OCI-LY3 (cell line): ENCODE results near the gene UPF1.

Experiments used
- H2AFZ ChIP-seq: fragments of 200-600, 300-600 bp; shearing (Covaris generic); 2 replicates; pipeline ENCODE4 v1.6.0; 2014; ENCODE audit warnings: antibody characterized with exemption, low read depth, low read length
- H3K27ac ChIP-seq: fragments of 200-600, 300-600 bp; sonication (generic); 2 replicates; pipeline ENCODE4 v1.5.1; 2014; ENCODE audit warnings: mild to moderate bottlenecking, low read length, moderate library complexity, mixed read lengths
- H3K27me3 ChIP-seq: fragments of 200-600, 300-600 bp; sonication (generic); 2 replicates; pipeline ENCODE4 v1.6.1; 2014; ENCODE audit warnings: low read depth, low read length, mixed read lengths
- H3K36me3 ChIP-seq: fragments of 200-600, 300-600 bp; sonication (generic); replicated peaks from 2 replicates; pipeline ENCODE3; 2014; ENCODE audit warnings: low read depth, low read length, mixed read lengths
- H3K4me1 ChIP-seq: fragments of 300-600, 200-600 bp; sonication (generic); 2 replicates; pipeline ENCODE4 v1.6.1; 2014; ENCODE audit warnings: low read length, mixed read lengths
- H3K4me2 ChIP-seq: fragments of 200-600, 300-600 bp; sonication (generic); 2 replicates; pipeline ENCODE4 v1.6.1; 2014; ENCODE audit warnings: low read length, mixed read lengths
- H3K4me3 ChIP-seq: fragments of 300-600, 200-600 bp; sonication (generic); 2 replicates; pipeline ENCODE4 v1.5.1; 2014; ENCODE audit warnings: antibody characterized with exemption, mild to moderate bottlenecking, low read length, moderate library complexity
- H3K79me2 ChIP-seq: fragments of 300-600, 200-600 bp; shearing (Covaris generic); 2 replicates; pipeline ENCODE4 v1.6.1; 2014; ENCODE audit warnings: mild to moderate bottlenecking, low read length, mixed read lengths
- H3K9ac ChIP-seq: fragments of 300-600, 200-600 bp; shearing (Covaris generic); 2 replicates; pipeline ENCODE4 v1.6.0; 2014; ENCODE audit warnings: mild to moderate bottlenecking, low read length, moderate library complexity
- H3K9me3 ChIP-seq: fragments of 200-600, 300-600 bp; shearing (Covaris generic); 2 replicates; pipeline ENCODE4 v1.6.1; 2014; ENCODE audit warnings: low read length, mixed read lengths; ENCODE audit not compliant: insufficient read depth
- H4K20me1 ChIP-seq: fragments of 200-600, 300-600 bp; sonication (generic); 2 replicates; pipeline ENCODE4 v1.6.1; 2016; ENCODE audit warnings: low read length, mixed read lengths; ENCODE audit not compliant: insufficient read depth
- CTCF ChIP-seq: fragments of 200-600, 300-600 bp; sonication (generic); IDR thresholded peaks from 2 replicates; pipeline ENCODE4 v1.5.1; 2014; ENCODE audit warnings: antibody characterized with exemption, low read length, low read depth
- EZH2phosphoT487 ChIP-seq: fragments of 200-600 bp; shearing (Covaris generic); IDR thresholded peaks from 2 replicates; pipeline ENCODE4 v1.6.1; 2018; ENCODE audit warnings: antibody characterized with exemption, mixed run types, low read depth

Gene UPF1

GRCh38 chr19:18789883-18790565 is 41.7 kb upstream of the UPF1 start:
- H3K4me3 ChIP-seq = peak overlapping the region; percentile 75

GRCh38 chr19:18790566-18791314 is 41.0 kb upstream of the UPF1 start, which contains the start of gene COMP:
TSS of gene COMP (minus strand) at chr19:18791305. CDS start at chr19:18791269, 36 bp downstream.
- Histone ChIP-seq H4K20me1 (no peaks in the 10 kb centered on the region), H3K79me2 (no peaks in the 10 kb centered on the region), H3K4me2 (peak within 1 kb of the TSS; percentile 88)

More at GRCh38 chr19:18789883-18790565, 41.7 kb upstream of the UPF1 start:
- peak overlapping the region; percentile 41; the same call in 1 of the 2 replicates for H2AFZ ChIP-seq
- H3K9me3 ChIP-seq = no peaks in the 10 kb centered on the region
- peak overlapping the region; percentile 55; the same call in 1 of the 2 replicates for H3K9ac ChIP-seq
- no peaks in the 10 kb centered on the region for H3K79me2 ChIP-seq
- peak overlapping the region; percentile 88 for H3K4me2 ChIP-seq
- no peaks in the 10 kb centered on the region for H4K20me1 ChIP-seq
- H3K36me3 ChIP-seq = no peaks in the 10 kb centered on the region
- H3K27ac ChIP-seq = no peak overlapping the region
- no peak for TF ChIP-seq CTCF
- TF ChIP-seq EZH2phosphoT487 = no peak
- H3K27me3 ChIP-seq = peaks cover 42% of the 10 kb centered on the region
- peaks cover 31% of the 10 kb centered on the region for H3K4me1 ChIP-seq

GRCh38 chr19:18791315-18791678 is 40.5 kb upstream of the UPF1 start:
- no peak for TF ChIP-seq CTCF
- no peak for TF ChIP-seq EZH2phosphoT487
- Histone ChIP-seq H3K4me1 (peaks cover 31% of the 10 kb centered on the region), H3K4me3 (no peak overlapping the region), H3K9me3 (no peaks in the 10 kb centered on the region), H2AFZ (no peak overlapping the region), H3K79me2 (no peaks in the 10 kb centered on the region), H3K27ac (no peak overlapping the region), H3K4me2 (no peak overlapping the region), H4K20me1 (no peaks in the 10 kb centered on the region), H3K9ac (no peak overlapping the region), H3K27me3 (peaks cover 46% of the 10 kb centered on the region), H3K36me3 (no peaks in the 10 kb centered on the region)

More at GRCh38 chr19:18790566-18791314, 41.0 kb upstream of the UPF1 start, which contains the start of gene COMP:
- no peak for TF ChIP-seq CTCF
- TF ChIP-seq EZH2phosphoT487 = no peak
- Histone ChIP-seq H3K27ac (no peak within 1 kb of the TSS), H2AFZ (peak within 1 kb of the TSS; percentile 41; the same call in 1 of the 2 replicates), H3K9me3 (no peaks in the 10 kb centered on the region), H3K4me1 (peaks cover 31% of the 10 kb centered on the region), H3K36me3 (no peaks in the 10 kb centered on the region), H3K27me3 (peaks cover 43% of the 10 kb centered on the region), H3K4me3 (peak within 1 kb of the TSS; percentile 75), H3K9ac (peak within 1 kb of the TSS; percentile 55; the same call in 1 of the 2 replicates)

GRCh38 chr19:18792661-18793060 is 39.1 kb upstream of the UPF1 start:
- no peak for TF ChIP-seq EZH2phosphoT487
- TF ChIP-seq CTCF = no peak
- Histone ChIP-seq H4K20me1 (no peaks in the 10 kb centered on the region), H3K79me2 (no peaks in the 10 kb centered on the region), H3K9me3 (no peaks in the 10 kb centered on the region), H3K36me3 (no peaks in the 10 kb centered on the region), H2AFZ (no peak overlapping the region), H3K4me3 (no peak overlapping the region), H3K27me3 (peaks cover 56% of the 10 kb centered on the region), H3K27ac (no peak overlapping the region), H3K4me1 (peaks cover 31% of the 10 kb centered on the region), H3K4me2 (no peak overlapping the region), H3K9ac (no peak overlapping the region)
